DOHH2 (cell line): ENCODE results near the gene TDP1.
"Not testable (repeated sequence)": the region's sequence is repeated elsewhere in the genome, so short reads cannot be mapped to it uniquely, and the experiment has no call there.

ENCODE experiments used
- H3F3A ChIP-seq: fragments of 200-600 bp; sonication (generic), shearing (Covaris generic); 2 replicates; pipeline ENCODE4 v1.6.0; 2016; ENCODE audit warnings: antibody characterized with exemption, mild to moderate bottlenecking; ENCODE audit not compliant: control insufficient read depth, insufficient read depth
- H3K27ac ChIP-seq: fragments of 200-600 bp; sonication (generic); 2 replicates; pipeline ENCODE4 v1.5.1; 2014; ENCODE audit warnings: low read depth, mild to moderate bottlenecking, low read length, moderate library complexity
- H3K27me3 ChIP-seq: fragments of 200-600 bp; sonication (generic); 2 replicates; pipeline ENCODE4 v1.6.1; 2014; ENCODE audit warnings: mild to moderate bottlenecking, low read length, mixed read lengths; ENCODE audit not compliant: control insufficient read depth
- H3K36me3 ChIP-seq: fragments of 200-600 bp; sonication (generic); 2 replicates; pipeline ENCODE4 v1.6.1; 2014; ENCODE audit warnings: mild to moderate bottlenecking, low read length, moderate library complexity, mixed read lengths; ENCODE audit not compliant: control insufficient read depth
- H3K4me1 ChIP-seq: fragments of 200-600 bp; sonication (generic); 2 replicates; pipeline ENCODE4 v1.6.1; 2014; ENCODE audit warnings: mild to moderate bottlenecking, low read length, mixed read lengths; ENCODE audit not compliant: control insufficient read depth
- H3K4me2 ChIP-seq: fragments of 200-600 bp; sonication (generic); 2 replicates; pipeline ENCODE4 v1.6.0; 2014; ENCODE audit warnings: mild to moderate bottlenecking, low read length, moderate library complexity
- H3K4me3 ChIP-seq: fragments of 200-600 bp; sonication (generic); 2 replicates; pipeline ENCODE4 v1.5.1; 2014; ENCODE audit warnings: mild to moderate bottlenecking, low read length, mixed read lengths
- H3K79me2 ChIP-seq: fragments of 200-600 bp; sonication (generic); 2 replicates; pipeline ENCODE4 v1.6.1; 2014; ENCODE audit warnings: mild to moderate bottlenecking, low read length, mixed read lengths; ENCODE audit not compliant: control insufficient read depth
- H3K9me2 ChIP-seq: fragments of 200-600 bp; sonication (generic); replicated peaks from 2 replicates; pipeline ENCODE4 v1.6.1; 2014; ENCODE audit warnings: mild to moderate bottlenecking, low read length, mixed read lengths; ENCODE audit not compliant: control insufficient read depth
- H3K9me3 ChIP-seq: fragments of 200-600 bp; sonication (generic); 2 replicates; pipeline ENCODE4 v1.6.1; 2014; ENCODE audit warnings: antibody characterized with exemption, low read length, mixed read lengths; ENCODE audit not compliant: control insufficient read depth, insufficient read depth
- H4K20me1 ChIP-seq: fragments of 200-600 bp; sonication (generic); 2 replicates; pipeline ENCODE4 v1.6.0; 2014; ENCODE audit warnings: low read depth, mild to moderate bottlenecking, antibody characterized with exemption, low read length, moderate library complexity; ENCODE audit not compliant: control insufficient read depth, insufficient read depth
- CTCF ChIP-seq: fragments of 200-600 bp; sonication (generic); IDR thresholded peaks from one replicate; pipeline ENCODE4 v1.5.1; 2014; ENCODE audit warnings: antibody characterized with exemption, mild to moderate bottlenecking, low read depth, low read length; ENCODE audit not compliant: poor library complexity, severe bottlenecking
- EZH2phosphoT487 ChIP-seq: fragments of 200-600 bp; sonication (generic); IDR thresholded peaks from 2 replicates; pipeline ENCODE4 v1.6.1; 2017; ENCODE audit warnings: borderline replicate concordance, mild to moderate bottlenecking, antibody characterized with exemption, low read length, moderate library complexity, mixed read lengths

Gene TDP1

GRCh38 chr14:90079576-90079975 is 123.8 kb downstream of the TDP1 start:
- Histone ChIP-seq H3K27me3 (peaks cover 11% of the 10 kb centered on the region), H3K9me2 (no peaks in the 10 kb centered on the region), H3F3A (no peaks in the 10 kb centered on the region), H3K9me3 (no peaks in the 10 kb centered on the region), H3K4me1 (no peaks in the 10 kb centered on the region), H3K79me2 (no peaks in the 10 kb centered on the region), H3K4me2 (no peak overlapping the region), H3K27ac (no peak overlapping the region), H3K36me3 (no peaks in the 10 kb centered on the region), H4K20me1 (no peaks in the 10 kb centered on the region), H3K4me3 (no peak overlapping the region)
- no peak for TF ChIP-seq CTCF
- TF ChIP-seq EZH2phosphoT487: no peak

GRCh38 chr14:90087433-90087832 is 131.7 kb downstream of the TDP1 start:
- H3K27ac ChIP-seq: no peak overlapping the region
- no peaks in the 10 kb centered on the region for H3K4me1 ChIP-seq
- H3K9me2 ChIP-seq: no peaks in the 10 kb centered on the region
- H3K27me3 ChIP-seq: no peaks in the 10 kb centered on the region; the same call in 1 of the 2 replicates
- no peak overlapping the region for H3K4me3 ChIP-seq
- no peak overlapping the region for H3K4me2 ChIP-seq
- H3K9me3 ChIP-seq: no peaks in the 10 kb centered on the region
- H3K36me3 ChIP-seq: no peaks in the 10 kb centered on the region
- H3K79me2 ChIP-seq: no peaks in the 10 kb centered on the region
- H3F3A ChIP-seq: no peaks in the 10 kb centered on the region
- no peaks in the 10 kb centered on the region for H4K20me1 ChIP-seq
- TF ChIP-seq EZH2phosphoT487 (no peak), CTCF (no peak)

GRCh38 chr14:90088176-90088575 is 132.4 kb downstream of the TDP1 start:
- Histone ChIP-seq H3F3A (no peaks in the 10 kb centered on the region), H3K9me3 (no peaks in the 10 kb centered on the region), H3K4me2 (no peak overlapping the region), H3K27me3 (no peaks in the 10 kb centered on the region; the same call in 1 of the 2 replicates), H3K4me1 (no peaks in the 10 kb centered on the region), H3K4me3 (no peak overlapping the region), H3K79me2 (no peaks in the 10 kb centered on the region), H4K20me1 (no peaks in the 10 kb centered on the region), H3K9me2 (no peaks in the 10 kb centered on the region), H3K27ac (no peak overlapping the region), H3K36me3 (no peaks in the 10 kb centered on the region)
- TF ChIP-seq CTCF (no peak), EZH2phosphoT487 (no peak)

GRCh38 chr14:90089486-90089885 is 133.8 kb downstream of the TDP1 start:
- H3F3A ChIP-seq, H3K79me2 ChIP-seq, H3K4me2 ChIP-seq: not testable (repeated sequence)

More at GRCh38 chr14:90089486-90089885, 133.8 kb downstream of the TDP1 start:
- H3K27me3 ChIP-seq, H3K4me1 ChIP-seq, H3K9me3 ChIP-seq, H3K9me2 ChIP-seq, H3K36me3 ChIP-seq, H4K20me1 ChIP-seq, H3K27ac ChIP-seq, H3K4me3 ChIP-seq: not testable (repeated sequence)
